Lung (tissue), 12 donors: ENCODE data around the gene NKPD1. TPM values are rescaled to one million over a fixed set of nuclear protein-coding genes. Genes with fewer than 3 reads are reported as not detected.

Source experiments
- ATAC-seq: fragments of 200-7000 bp; cut with Tn5 transposase; one replicate; pipeline ENCODE4 v1.9.1; 2020; ENCODE audit warnings: moderate number of reproducible peaks; ENCODE audit not compliant: insufficient read depth, low FRiP score
- DNase-seq, 3 donors: peaks; one replicate each; pipeline ENCODE4 v3.0.0-alpha.2; 2013 to 2017
- H3K27ac ChIP-seq, 2 donors: one replicate each; pipeline ENCODE4 v1.5.1; 2013; ENCODE audit warnings: mild to moderate bottlenecking in 2 of 2, moderate library complexity in 2 of 2, control low read depth in 1 of 2, inconsistent platforms in 1 of 2, low read depth in 1 of 2, low read length in 1 of 2
- H3K27me3 ChIP-seq, 3 donors: one replicate each; pipeline ENCODE4 v1.5.1; 2013; ENCODE audit warnings: low read length in 2 of 3; ENCODE audit not compliant: control insufficient read depth in 3 of 3, insufficient read depth in 3 of 3
- H3K36me3 ChIP-seq, 4 donors: one replicate each; pipeline ENCODE4 v1.5.1; 2013; ENCODE audit warnings: low read length in 4 of 4, mild to moderate bottlenecking in 1 of 4, moderate library complexity in 1 of 4; ENCODE audit not compliant: control insufficient read depth in 4 of 4, insufficient read depth in 4 of 4
- H3K4me1 ChIP-seq, 5 donors: one replicate each; pipeline ENCODE4 v1.5.1; 2013; ENCODE audit warnings: low read length in 5 of 5, mild to moderate bottlenecking in 2 of 5, moderate library complexity in 1 of 5; ENCODE audit not compliant: control insufficient read depth in 5 of 5, insufficient read depth in 5 of 5
- H3K4me3 ChIP-seq: one replicate; pipeline ENCODE4 v1.5.1; 2013; ENCODE audit warnings: mild to moderate bottlenecking, control low read depth, moderate library complexity
- H3K9ac ChIP-seq, 2 donors: one replicate each; pipeline ENCODE4 v1.5.1; 2013; ENCODE audit warnings: low read length in 2 of 2, control low read depth in 1 of 2; ENCODE audit not compliant: insufficient read depth in 1 of 2
- H3K9me3 ChIP-seq, 4 donors: one replicate each; pipeline ENCODE4 v1.5.1; 2013; ENCODE audit warnings: low read length in 3 of 4, mild to moderate bottlenecking in 1 of 4, moderate library complexity in 1 of 4; ENCODE audit not compliant: control insufficient read depth in 4 of 4, insufficient read depth in 3 of 4
- WGBS, 2 donors: extraction: QIAGEN DNeasy Blood & Tissue Kit; methylation state at CpG; one replicate each; pipeline ENCODE4 v1.1.7; 2013; 5-methylcytosine and 5-hydroxymethylcytosine counted together
- polyA plus RNA-seq, 2 donors: library from polyadenylated mRNA; stranded (reverse); fragments of 200-250 nt; gene quantifications; one replicate each; pipeline ENCODE4 v1.2.1, GENCODE V29; 2013
- total RNA-seq, 2 donors: library from RNA; depleted of rRNA in 1 of 2; stranded (reverse); fragments of >200 nt in 1 of 2; gene quantifications; one replicate each; pipeline ENCODE4 v1.2.1, GENCODE V29; 2014 to 2021
- TF ChIP-seq, protein P1 (sequence below): IDR thresholded peaks from 2 replicates; pipeline ENCODE4 v1.5.1; 2012; ENCODE audit warnings: mild to moderate bottlenecking; ENCODE audit errors: control extremely low read depth, extremely low read depth
- donor health status: control.
- donor health status: control.
- donor health status: Bipolar disorder and iron deficiency.
- donor health status: healthy.
- donor health status: DM: yes; HTN: yes; CAD: no.

The NKPD1 gene
- total and polyA plus RNA-seq, 4 donors = 0.06 to 0.08 (median 0.07) TPM; not detected in 1

GRCh38 chr19:45150751-45151281, 10.0 kb downstream of the NKPD1 start:
- Histone ChIP-seq H3K36me3 (peaks cover 0 to 12% (median 4%) of the 10 kb centered on the region in 4 donors), H3K27ac (no peak overlapping the region), H3K9ac (no peak overlapping the region), H3K9me3 (peaks cover 0 to 9% (median 0%) of the 10 kb centered on the region in 4 donors), H3K4me1 (peaks cover 0 to 27% (median 11%) of the 10 kb centered on the region in 5 donors), H3K27me3 (peaks cover 0 to 25% (median 21%) of the 10 kb centered on the region in 3 donors), H3K4me3 (no peak overlapping the region)
- no peak for ATAC-seq
- 49 to 64% methylated on average over 4 of the region's 4 CpGs for WGBS, 2 donors
- TF ChIP-seq, protein P1, sequence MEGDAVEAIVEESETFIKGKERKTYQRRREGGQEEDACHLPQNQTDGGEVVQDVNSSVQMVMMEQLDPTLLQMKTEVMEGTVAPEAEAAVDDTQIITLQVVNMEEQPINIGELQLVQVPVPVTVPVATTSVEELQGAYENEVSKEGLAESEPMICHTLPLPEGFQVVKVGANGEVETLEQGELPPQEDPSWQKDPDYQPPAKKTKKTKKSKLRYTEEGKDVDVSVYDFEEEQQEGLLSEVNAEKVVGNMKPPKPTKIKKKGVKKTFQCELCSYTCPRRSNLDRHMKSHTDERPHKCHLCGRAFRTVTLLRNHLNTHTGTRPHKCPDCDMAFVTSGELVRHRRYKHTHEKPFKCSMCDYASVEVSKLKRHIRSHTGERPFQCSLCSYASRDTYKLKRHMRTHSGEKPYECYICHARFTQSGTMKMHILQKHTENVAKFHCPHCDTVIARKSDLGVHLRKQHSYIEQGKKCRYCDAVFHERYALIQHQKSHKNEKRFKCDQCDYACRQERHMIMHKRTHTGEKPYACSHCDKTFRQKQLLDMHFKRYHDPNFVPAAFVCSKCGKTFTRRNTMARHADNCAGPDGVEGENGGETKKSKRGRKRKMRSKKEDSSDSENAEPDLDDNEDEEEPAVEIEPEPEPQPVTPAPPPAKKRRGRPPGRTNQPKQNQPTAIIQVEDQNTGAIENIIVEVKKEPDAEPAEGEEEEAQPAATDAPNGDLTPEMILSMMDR = no peak
- DNase-seq = no peak

- ATAC-seq (no peak), DNase-seq (no peak)
- no peak overlapping the region for H3K9ac ChIP-seq
- TF ChIP-seq, protein P1 = no peak
- H3K9me3 ChIP-seq = peaks cover 0 to 9% (median 0%) of the 10 kb centered on the region in 4 donors
- peaks cover 0 to 27% (median 11%) of the 10 kb centered on the region in 5 donors for H3K4me1 ChIP-seq
- peaks cover 0 to 25% (median 21%) of the 10 kb centered on the region in 3 donors for H3K27me3 ChIP-seq
- no peak overlapping the region for H3K27ac ChIP-seq
- 95% methylated on average over 4 of the region's 4 CpGs for WGBS, 2 donors
- H3K4me3 ChIP-seq = no peak overlapping the region
- H3K36me3 ChIP-seq = peaks cover 0 to 17% (median 6%) of the 10 kb centered on the region in 4 donors
These were observed 10.6 kb downstream of the NKPD1 start for GRCh38 chr19:45150180-45150579.

GRCh38 chr19:45149129-45149528, 11.7 kb downstream of the NKPD1 start:
- Histone ChIP-seq H3K9ac (no peak overlapping the region), H3K27ac (no peak overlapping the region), H3K27me3 (peaks cover 0 to 21% (median 17%) of the 10 kb centered on the region in 3 donors), H3K4me1 (peaks cover 0 to 26% (median 10%) of the 10 kb centered on the region in 5 donors), H3K4me3 (no peak overlapping the region), H3K9me3 (peaks cover 0 to 9% (median 0%) of the 10 kb centered on the region in 4 donors), H3K36me3 (peaks cover 0 to 26% (median 6%) of the 10 kb centered on the region in 4 donors)
- 84 to 85% methylated on average over 9 of the region's 9 CpGs for WGBS, 2 donors
- DNase-seq (no peak), ATAC-seq (no peak)
- TF ChIP-seq, protein P1 = no peak
